GM12872 (cell line): ENCODE results near the gene DNASE1L1.
A peak's percentile ranks its signal among the peaks of the same experiment; 100 is the strongest.

Experiments used
- TF ChIP-seq, protein P1 (sequence below): IDR thresholded peaks from 3 replicates; pipeline ENCODE4 v1.5.1; 2011; ENCODE audit warnings: low read depth, mild to moderate bottlenecking, low read length, moderate library complexity; ENCODE audit not compliant: insufficient read depth

DNASE1L1 gene

GRCh38 chrX:154374313-154375155, 34.5 kb downstream of the DNASE1L1 start, which contains the start of gene FLNA:
TSS of gene FLNA (minus strand) at chrX:154374634. CDS start at chrX:154371245, 3,389 bp downstream.
- TF ChIP-seq, protein P1, sequence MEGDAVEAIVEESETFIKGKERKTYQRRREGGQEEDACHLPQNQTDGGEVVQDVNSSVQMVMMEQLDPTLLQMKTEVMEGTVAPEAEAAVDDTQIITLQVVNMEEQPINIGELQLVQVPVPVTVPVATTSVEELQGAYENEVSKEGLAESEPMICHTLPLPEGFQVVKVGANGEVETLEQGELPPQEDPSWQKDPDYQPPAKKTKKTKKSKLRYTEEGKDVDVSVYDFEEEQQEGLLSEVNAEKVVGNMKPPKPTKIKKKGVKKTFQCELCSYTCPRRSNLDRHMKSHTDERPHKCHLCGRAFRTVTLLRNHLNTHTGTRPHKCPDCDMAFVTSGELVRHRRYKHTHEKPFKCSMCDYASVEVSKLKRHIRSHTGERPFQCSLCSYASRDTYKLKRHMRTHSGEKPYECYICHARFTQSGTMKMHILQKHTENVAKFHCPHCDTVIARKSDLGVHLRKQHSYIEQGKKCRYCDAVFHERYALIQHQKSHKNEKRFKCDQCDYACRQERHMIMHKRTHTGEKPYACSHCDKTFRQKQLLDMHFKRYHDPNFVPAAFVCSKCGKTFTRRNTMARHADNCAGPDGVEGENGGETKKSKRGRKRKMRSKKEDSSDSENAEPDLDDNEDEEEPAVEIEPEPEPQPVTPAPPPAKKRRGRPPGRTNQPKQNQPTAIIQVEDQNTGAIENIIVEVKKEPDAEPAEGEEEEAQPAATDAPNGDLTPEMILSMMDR = 0 out of 3 replicates have a peak, but pooled peaks have one; percentile 16

DNA sequence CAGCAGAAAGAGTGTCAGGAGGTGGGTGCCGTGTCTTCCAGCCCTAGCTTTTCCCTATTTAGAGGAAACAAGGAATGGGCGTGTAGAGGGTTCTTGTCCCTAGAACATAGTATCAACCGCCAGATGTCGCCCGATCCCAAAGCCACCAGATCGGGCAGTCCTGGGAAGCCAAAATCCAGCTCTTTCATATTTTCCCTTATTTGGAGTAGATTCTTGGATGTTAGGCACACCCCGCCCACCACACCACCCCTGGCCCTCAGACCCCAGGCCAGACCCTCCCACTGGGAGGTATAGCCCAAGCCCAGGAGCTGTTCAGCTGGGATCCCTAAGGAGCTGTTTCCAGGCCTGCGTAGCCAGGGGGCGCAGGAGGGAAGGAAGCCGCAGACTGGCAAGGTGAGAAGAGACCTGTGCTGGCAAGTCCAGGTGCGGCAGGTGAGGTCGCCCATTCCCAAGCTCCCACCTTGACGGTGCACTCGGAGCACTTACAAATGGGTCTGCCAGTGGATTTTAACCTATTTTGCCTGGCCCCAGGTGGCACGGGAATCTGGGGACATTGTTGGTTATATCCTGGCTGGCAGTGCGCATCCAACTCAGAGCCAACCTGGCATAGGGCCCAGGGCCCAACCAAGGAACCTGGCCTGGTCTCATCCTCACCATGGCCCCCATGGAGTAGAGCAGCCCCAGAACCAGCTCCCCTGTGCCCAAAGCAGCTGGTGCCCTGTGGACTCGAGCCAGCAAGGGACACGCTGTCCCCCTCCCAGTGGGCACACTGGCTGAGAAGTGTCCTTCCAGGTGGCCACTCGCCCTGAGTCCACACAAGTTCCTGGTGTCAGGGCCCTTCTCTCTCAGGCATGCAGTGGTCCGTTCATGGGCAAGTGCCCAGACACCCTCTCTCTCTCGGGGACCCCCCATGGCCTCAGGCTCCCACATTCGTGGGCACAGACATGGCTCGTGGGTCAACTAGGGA, 35.4 kb downstream of the DNASE1L1 start:
- TF ChIP-seq, protein P1 = peak; percentile 37

DNA sequence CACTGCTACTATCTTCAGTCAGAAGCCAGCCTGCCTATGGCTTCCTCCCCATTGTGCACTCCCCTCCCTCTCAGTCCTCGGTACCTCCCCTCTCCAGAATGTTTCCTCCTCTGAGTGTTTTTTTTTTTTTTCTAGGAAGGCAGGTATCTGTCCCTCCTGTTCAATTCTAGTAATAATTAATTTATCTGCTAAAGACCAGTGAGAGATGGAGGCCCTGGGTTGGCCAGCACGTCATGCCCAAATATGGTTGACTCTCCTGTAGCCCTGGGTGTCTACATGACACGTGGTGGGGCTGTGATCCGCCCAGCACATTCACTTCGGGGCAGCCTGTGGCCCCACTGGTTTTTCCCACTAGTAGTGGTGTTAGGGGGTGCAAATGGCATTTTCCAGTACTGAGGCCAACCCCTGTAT, 36.4 kb downstream of the DNASE1L1 start:
- TF ChIP-seq, protein P1 = no peak

DNA sequence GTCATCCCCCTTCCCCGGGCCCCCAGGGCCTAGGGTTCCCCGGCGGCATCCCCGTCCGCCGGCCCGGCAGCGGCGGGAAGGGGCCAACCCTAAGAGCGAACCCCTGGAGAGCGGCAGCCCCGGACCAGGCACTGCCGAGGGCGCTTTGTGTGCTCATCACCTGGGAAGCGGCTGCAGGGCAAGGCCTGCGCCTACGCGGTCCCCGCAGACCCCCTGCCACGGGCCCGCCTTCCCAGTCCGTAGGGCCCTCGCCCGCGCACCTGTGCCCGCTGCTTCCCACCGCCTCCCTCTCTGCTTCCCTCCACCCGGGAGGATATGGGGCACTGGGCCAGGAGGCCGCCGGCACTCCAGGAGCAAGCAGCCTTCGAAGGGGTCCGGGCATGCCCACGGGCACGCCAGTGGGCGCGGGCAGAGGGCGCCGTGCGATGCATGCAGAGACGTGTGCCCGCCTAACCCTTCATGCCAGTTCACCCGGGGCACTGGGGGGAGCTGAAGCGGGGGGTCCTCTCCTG, 37.2 kb downstream of the DNASE1L1 start:
- TF ChIP-seq, protein P1 = no peak

DNA sequence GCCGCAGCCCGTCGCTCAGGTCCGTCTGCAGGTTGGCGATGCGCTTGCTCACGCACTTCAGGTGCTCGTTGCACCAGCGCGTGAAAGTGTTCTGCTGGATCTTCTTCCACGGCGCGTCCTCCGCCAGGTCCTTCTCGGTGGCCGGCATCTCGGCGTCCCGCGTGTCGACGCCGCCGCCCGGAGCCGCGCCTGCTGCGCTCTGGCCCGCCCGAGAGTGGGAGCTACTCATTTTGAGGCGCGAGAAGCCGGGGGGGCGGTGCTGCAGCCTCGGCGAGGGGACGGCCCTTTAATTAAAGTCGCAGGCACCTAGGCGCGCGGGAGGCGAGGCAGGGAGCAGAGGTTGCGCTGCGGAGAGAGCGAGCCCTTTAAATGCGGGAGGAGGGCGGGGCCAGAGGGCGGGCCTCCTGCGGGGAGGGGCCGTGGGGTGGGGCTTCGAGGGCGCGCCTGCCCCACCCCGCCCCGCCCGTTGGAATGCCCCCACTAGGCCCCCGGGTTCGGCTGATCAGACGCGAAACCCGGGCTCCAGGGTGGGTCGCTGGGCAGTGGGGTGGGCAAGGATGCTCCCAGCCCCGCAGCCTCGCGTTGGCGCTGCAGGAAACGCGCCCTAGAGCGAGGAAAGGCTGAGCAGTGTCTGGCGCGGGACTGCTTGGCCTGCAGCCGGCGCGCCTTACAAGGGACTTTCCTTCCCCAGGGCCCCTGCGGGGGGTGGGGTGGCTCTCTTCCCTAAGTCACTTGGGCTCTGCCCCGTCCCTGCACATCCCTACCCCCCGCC, 37.9 kb downstream of the DNASE1L1 start:
- TF ChIP-seq, protein P1 = no peak

GRCh38 chrX:154370300-154371016, 38.6 kb downstream of the DNASE1L1 start:
- TF ChIP-seq, protein P1 = no peak
